HG02938 (cell line): ENCODE results near the gene SELPLG.
"Not testable (repeated sequence)": the region's sequence is repeated elsewhere in the genome, so short reads cannot be mapped to it uniquely, and the experiment has no call there.

Experiments used
- ATAC-seq: cut with Tn5 transposase; IDR thresholded peaks from one replicate; pipeline ENCODE4 v1.9.1; 2021; ENCODE audit warnings: mild to moderate bottlenecking, moderate library complexity; ENCODE audit not compliant: unreplicated experiment

SELPLG gene

DNA sequence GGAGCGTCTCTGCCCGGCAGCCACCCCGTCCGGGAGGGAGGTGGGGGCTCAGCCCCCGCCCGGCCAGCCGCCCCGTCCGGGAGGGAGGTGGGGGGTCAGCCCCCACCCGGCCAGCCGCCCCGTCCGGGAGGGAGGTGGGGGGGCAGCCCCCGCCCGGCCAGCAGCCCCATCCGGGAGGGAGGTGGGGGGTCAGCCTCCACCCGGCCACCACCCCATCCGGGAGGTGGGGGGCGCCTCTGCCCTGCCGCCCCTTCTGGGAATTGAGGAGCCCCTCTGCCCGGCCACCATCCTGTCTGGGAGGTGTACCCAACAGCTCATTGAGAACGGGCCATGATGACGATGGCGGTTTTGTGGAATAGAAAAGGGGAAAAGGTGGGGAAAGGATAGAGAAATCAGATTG lies 22.6 kb upstream of the SELPLG start:
- ATAC-seq: not testable (repeated sequence)

DNA sequence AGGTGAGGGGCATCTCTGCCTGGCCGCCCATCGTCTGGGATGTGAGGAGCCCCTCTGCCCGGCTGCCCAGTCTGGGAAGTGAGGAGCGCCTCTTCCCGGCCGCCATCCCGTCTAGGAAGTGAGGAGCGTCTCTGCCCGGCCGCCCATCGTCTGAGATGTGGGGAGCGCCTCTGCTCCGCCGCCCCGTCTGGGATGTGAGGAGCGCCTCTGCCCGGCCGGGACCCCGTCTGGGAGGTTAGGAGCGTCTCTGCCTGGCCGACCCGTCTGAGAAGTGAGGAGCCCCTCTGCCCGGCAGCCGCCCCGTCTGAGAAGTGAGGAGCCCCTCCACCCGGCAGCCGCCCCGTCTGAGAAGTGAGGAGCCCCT lies 22.1 kb upstream of the SELPLG start:
- ATAC-seq: not testable (repeated sequence)

DNA sequence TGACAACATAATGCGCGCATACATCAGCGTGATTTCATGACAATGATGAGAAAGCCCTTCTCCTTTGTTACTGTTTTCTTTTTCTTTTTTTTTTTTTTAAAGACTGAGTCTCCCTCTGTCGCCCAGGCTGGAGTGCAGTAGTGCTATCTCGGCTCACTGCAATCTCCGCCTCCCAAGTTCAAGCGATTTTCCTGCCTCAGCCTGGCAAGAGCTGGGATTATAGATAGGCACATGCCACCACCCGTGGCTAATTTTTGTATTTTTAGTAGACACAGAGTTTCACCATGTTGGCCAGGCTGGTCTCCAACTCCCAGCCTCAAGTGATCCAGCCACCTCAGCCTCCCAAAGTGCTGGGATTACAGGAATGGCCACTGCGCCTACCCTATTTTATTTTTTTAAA lies 20.9 kb upstream of the SELPLG start:
- not testable (repeated sequence) for ATAC-seq

DNA sequence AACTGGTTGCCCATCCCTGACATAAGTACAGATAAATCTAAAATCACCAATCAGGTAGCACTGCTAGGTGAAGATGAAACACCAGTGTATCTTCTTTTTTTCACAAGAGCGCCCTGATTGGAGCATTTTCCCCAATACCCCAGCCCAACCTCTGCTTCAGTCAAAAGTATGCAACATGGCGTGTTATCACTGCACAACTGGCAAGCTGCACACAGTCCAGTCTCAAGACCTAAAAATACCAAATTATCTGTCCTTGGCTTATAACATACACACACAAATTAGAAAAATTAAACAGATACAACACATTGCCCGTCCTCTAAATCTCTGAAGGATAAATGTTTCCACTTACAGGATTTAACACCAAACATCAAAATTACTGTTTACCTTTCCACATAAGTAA lies 20.2 kb upstream of the SELPLG start:
- no peak for ATAC-seq

DNA sequence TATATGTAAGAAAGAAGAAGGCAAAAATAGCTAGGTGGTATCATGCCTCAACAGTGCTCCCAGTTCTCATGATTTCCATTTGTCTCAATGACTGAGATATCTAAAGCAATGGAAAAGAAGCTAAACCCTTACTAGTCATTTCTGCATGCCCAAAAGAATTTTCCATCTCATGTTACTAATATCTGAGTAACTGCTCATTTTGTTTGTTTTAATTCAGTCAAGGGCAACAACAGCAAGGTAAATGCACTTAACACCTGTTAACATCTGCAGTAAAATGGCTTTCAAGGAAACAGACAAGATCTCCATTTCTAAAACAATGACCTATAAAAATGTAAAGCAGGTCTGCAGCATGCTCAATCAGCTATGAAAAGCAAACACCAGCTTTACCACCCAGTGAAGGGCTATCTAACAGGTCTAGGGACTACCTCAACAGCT lies 19.4 kb upstream of the SELPLG start:
- ATAC-seq: no peak

DNA sequence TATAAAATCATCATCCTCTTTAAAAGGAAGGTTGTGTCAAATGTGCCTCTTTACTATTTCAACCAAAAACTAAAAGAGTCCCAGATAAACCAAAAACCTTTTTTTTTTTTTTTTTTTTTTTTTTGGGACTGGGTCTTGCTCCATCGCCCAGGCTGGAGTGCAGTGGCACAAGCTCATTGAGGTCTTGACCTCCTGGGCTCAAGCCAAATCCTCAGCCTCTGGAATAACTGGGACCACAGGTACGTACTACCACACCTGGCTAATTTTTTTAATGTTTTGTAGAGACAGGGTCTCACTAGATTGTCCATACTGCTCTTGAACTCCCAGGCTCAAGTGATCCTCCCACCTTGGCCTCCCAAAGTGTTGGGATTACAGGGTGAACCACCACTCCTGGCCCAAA lies 16.4 kb upstream of the SELPLG start:
- ATAC-seq: no peak

DNA sequence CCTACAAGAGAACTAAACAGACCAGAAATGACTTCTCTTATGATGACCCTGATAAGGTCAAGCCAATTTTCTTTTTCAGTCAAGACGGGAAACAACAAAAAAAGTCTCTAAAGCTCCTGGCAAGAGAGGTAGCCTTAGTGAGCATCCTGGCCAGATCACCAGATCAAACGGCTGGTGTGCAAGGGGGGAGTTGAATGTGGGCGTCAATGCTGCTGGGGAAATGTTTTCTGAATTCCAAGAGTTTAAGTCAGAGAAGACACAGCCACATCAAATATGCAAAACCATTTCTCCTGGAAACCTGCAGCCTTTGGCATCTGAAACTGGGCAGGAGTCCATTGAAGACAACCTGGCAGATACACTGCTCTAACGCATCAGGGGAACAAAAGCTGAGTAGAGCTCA lies 16.0 kb upstream of the SELPLG start:
- no peak for ATAC-seq

DNA sequence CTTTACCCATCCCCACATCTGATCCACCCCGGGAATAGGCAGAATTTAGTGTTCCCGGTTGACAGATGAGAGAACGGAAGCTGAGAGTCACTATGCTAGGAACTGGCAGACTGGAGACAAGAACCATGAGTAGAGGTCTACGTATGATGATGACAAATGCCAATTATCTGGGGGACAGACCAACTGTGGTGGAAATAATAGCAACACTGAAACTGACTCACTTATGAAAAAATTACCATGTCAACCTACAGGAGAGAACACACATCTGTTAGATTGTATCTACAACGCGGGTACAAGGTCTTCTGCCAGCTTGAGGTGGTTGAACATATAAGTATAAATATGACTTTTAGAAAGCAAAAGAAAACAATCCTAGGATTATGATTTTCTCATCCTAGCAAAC lies 15.4 kb upstream of the SELPLG start:
- no peak for ATAC-seq

DNA sequence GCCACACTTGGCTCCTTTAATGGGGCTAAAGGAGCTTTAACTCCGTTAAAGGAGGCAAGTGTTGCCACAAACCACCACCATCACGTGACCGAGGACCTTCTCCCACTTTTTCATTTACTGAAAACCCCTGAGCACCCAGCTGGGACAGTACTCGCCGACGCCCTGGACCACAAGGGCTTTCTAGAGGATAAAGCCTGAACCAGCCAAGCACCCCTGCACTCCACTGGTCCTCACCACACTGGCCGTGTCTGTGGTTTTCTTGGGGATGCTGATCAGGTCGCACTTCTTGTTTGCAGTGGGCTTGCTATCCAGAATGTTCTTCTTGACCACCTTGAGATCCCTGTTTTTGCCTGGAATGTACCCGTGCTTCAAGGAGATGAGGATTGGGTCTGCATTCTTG lies 14.7 kb upstream of the SELPLG start:
- no peak for ATAC-seq

DNA sequence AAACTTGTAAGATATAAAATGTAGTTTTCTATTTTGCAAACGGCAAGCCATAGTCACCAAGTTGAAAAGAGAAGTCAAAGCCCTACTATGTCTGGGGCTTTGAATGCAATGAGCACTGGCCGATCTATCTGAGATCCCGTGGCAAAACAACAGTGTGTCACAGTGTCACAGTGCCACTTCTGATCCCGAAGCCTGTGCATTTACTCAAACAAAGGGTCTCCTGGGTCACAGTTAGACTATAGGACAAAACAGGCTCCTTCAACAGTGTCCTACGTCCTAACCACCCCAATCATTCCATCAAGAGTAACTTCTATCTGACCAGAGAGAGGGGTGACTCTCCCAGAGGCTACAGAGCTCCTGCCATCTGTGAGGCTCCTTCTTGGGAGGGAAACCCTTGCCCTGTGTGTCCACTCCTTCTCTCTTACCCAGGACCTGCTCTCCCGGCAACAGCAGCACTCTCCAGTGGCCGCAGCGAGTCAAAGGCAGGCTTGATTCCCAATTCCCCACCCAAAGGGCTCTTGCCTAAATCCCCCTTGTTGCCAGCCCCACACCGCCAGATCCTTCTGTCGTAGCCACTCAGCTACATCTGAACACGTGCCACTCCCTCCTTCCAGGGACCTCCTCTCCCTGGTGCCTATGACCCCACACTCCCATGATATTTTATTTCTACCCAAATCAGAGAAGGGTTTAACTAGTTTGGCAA lies 14.0 kb upstream of the SELPLG start:
- ATAC-seq: no peak

DNA sequence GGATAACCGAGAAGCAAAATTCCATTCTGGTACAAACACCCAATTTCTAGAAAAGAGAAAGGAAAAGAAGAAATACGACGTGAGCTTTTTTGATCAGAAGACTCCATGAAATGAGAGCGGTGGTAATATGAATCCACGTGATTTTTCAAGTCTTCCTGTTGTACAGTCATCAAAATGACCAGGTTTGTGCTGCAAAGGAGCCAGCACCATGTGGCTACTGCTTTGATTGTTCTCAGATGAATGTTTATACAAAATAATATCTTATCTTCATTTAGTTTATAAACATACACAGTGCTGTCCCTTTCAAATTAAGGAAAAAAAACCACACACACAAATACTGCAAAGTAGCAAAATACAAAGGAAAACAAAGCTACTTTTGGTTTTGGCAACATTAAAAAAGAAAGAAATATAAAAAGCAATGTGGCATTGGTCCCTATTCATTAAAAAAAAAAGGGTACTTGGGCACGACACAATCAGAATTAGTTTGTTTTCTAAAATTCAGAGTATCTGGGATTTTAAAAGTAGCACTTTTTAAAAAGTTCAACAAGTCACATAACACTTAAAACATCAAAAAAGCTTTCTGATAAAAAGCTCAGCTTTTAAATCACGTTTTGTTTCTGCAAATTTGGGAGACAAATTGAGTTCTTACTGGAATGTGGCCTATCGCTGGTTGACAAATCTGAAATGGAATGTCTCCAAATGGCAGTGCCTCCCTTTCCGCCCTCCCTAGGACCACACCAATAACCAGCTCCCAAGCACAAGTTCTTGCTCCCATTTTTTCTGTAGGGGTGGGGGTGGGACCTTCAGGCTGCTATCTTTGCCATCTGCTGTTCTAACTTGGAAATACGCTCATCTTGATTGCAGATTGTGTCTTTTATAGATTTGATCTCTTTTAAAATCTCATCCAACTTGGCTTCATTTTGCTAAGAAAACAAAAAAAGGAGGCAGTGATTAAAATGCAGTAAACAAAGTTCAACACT lies 13.2 kb upstream of the SELPLG start:
- no peak for ATAC-seq

DNA sequence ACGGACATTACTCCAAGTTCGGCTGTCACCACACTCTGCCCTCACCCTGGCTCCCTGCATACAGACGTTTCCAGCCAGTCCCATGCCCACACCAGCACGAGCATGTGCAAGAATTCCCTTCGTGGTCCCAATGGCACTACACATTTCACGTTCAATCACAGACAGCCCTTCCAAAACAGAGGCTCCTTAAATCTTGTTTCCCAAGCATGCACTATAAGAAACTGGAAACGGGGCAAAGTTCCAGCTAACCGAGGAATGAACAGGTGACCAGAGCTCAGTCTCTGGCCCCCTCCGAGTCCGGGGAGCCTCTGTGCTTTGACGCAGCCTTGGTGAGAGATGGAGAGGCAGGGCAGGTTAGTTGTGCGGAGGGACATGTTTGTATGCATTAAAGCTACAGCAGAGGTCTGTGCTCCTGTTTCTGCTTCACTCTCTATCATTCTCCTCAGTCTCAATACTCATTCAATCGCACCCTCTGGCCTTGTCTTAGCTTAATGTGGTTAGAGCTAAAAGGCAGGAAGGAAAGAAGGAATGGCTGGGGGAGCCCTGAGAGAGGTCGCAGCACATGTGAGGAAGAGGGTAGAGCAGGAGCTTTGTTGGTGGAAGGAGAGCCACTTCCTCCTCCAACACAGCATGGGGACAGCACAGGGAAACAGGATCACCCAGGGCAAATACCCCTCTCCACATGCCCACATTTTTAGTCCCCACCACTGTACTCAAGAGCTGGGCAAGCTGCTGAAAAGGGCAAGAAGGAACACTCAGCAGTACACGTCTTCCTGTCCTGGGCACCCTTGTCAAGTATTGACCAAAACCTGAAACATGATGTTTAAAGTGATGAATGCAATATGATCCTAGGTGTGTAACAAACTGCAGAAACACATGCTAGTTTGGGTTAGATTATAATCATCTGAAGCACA lies 12.2 kb upstream of the SELPLG start:
- ATAC-seq: no peak

DNA sequence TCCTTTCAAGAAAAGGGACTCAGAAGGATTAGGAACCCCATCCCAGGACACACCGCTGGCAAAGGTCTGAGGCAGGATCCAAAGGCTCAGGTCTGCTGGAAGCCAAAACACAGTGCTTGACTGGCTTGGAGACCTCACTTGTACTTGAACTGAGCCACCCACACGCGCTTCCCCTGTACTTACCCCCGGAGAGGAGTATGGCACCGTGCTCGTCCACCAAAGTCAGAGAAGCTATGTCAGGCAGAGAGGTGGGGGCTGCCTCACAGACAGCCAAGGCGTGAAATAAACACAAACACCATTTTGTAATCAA lies 11.1 kb upstream of the SELPLG start:
- ATAC-seq: no peak

DNA sequence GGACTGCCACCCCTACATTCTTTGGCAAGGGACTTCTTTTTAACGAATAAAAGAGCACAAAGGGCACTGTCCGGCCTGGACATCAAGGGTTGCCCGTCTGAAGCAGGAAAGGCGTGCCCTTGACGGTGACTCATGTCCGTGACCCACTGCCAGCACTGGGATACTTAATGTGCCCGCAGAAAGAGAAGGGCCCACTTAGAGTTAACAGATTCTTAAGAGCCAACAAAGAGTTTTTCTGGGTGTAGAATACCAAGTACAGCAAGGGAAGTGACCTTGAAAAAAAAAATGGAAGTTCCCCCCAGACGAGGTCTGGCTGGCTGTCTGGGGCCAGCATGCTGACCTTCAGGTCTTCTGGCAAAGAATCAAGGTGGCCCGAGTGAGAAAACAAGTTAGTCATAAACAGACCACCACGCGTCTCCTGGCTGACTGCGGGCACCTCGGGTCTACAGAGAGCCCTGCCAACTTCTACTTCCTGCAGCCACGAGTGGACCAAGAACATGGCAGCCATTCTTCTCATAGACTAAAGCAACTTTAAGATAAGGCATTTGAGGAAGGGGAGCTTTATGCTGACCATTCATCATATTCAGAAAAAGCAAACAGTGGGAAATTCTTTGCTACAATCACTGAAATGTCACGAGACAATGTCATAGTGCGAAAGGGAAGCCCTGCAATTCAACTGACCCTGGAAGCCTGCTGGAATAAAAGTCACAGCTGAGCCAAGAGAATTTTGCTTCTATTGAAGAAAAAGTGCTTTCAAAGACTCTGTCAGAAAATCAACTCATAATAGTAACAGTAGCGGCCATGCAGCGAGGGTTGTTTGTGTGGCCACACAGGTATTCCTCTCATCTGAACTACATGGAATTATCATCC lies 10.5 kb upstream of the SELPLG start:
- ATAC-seq: no peak

DNA sequence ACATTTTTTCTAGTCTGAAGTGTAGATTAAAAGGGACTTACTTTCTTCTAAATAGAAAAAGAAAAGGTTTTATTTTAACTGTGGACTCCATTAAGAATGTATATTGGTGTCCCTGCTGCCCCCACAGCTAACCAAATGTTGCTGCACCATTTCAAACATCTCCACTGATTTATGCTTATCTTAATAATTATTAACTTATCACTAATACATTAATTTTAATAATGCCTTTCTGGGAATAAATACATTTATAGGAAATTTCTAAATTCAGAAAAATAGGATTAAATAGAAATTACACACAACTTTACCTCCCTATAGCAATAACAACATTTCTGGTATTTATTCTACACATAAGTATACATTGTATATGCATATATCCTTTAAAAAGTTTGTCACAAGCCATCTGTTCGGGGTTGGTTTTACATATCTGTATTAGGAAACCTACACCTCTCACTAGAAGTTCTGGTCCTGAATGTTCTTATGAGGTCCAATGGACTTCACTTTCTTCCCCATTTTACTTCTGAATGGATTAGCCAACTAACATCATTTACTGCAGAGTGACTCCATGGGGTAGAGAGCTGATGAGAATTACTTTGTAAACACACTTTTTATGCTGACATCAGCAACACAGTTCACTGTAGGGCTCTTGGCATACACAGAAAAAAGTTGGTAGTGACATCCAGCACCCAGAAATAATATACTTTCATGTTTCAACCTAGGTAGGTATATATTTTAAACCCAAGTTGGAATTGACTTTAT lies 9.4 kb upstream of the SELPLG start:
- no peak for ATAC-seq

DNA sequence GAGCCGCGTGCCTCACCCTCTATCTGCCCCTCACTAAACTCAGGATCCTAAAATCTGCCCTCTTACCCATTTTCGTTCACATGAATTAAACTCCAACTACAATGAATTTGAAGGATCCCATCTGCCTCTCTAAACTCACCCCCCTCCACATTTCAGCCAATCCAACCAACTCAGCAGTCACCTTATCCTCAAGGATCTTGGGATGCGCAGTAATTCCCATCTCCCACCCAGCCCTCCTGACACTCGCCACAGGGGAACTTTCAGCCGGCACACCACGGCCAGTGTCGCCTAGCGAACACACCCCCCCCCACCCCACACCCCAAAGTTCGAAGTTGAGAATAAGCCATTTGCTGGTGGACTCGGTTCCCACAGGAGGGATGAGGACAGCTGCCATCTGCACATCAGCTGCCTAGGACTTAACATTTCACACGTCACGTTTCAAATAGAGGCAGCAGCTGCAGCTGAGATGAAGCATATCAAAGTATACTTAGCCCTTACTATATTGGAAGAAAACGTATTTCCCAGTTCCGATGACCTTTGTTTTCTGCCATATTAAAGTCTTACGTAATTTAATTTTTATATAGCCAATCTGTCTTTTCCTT lies 8.7 kb upstream of the SELPLG start:
- ATAC-seq: no peak

DNA sequence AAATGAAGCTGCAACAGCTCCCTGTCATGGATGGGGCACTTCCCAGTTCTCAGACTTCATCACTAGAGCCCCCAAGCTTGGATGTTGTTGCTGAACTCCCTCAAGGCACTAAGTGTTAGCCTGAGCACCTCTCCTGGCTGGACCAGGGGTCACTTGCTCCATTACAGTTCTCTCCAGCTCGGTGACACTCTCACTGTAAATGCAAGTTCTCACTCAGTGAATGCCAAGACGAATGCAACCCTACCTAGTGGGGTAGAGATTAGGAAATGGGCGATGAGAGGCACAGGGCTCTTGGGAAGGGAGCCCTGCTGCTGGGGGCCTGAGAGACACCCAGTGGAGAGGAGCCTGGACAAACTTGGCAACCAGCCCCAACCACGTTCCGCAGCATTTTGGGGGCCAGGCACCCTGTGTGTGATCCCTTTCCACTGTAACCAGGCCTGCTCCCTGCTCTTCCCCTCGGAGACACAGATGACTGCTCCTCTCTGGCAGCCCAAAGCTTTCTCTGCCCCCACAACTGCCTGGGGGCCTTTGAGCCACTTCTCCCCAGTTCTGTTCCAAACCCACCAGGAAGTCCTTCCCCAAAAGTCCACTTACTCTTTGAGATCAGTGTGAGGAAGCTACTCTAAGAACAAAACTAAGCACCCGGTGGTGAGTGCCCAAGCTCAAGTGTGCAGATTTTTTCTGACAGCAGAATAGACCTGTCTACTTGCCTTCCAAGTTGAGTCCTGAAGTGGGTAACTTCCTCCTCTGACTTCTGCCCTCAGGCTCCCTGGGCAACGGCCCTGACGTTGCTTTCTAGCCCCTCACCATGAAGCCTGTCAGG lies 8.0 kb upstream of the SELPLG start:
- no peak for ATAC-seq

DNA sequence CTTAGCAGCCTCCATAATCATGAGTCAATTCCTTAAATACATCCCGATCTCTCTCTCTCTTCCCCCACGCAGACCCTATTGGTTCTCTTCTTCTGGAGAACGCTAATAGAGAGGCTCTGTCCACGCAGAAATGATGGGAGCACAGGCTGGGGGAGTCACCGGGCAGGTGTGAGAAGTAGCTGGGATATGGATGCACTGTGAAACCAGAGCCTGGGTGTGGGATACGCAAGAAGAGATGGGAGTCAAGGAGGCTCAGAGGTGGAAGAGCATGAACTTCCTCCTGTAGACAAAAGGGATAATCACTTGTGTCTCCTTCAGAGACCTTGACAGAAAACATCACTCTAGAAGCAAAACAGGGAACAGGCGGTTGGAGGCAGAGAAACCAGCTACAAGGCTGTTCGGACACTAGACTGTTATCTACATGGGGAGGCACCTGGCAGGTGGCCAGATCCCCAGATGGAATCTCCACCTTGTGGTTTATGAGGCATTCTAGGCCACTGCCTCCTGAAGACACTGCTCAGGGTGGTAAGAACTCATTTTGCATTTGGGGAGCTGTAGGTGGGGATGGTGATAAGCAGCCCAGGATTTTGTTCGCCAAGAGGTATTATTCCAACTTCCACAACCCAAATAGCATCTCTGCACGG lies 7.2 kb upstream of the SELPLG start:
- ATAC-seq: no peak
